PC-9 (cell line): ENCODE measurements around the gene SRC.

Experiments
- CTCF ChIP-seq: fragments of 200-600 bp; sonication (generic); conservative IDR thresholded peaks from 2 replicates; pipeline ENCODE4 v1.6.1; 2017; ENCODE audit warnings: mixed run types, antibody characterized with exemption, mild to moderate bottlenecking, moderate library complexity
- EZH2 ChIP-seq: fragments of 200-600 bp; sonication (generic); IDR thresholded peaks from 2 replicates; pipeline ENCODE4 v1.8.0; 2017; ENCODE audit warnings: antibody characterized with exemption, low read depth

GRCh38 chr20:37418591-37419109 is 72.7 kb downstream of the SRC start:
- TF ChIP-seq CTCF (no peak), EZH2 (no peak)
